HG02981 (cell line): Measurements from ENCODE around the gene PPP3R1.
A peak's percentile ranks its signal among the peaks of the same experiment; 100 is the strongest.
"Not testable (repeated sequence)": the region's sequence is repeated elsewhere in the genome, so short reads cannot be mapped to it uniquely, and the experiment has no call there.

Experiments used
- ATAC-seq: cut with Tn5 transposase; IDR thresholded peaks from one replicate; pipeline ENCODE4 v1.9.1; 2021; ENCODE audit warnings: mild to moderate bottlenecking, moderate library complexity; ENCODE audit not compliant: unreplicated experiment

Gene PPP3R1

GRCh38 chr2:68190991-68191731 lies 61.2 kb downstream of the PPP3R1 start:
- ATAC-seq: peak; percentile 45

GRCh38 chr2:68189991-68190784 lies 62.1 kb downstream of the PPP3R1 start:
- no peak for ATAC-seq

- no peak for ATAC-seq
These were observed 63.5 kb downstream of the PPP3R1 start for GRCh38 chr2:68188831-68189230.

- ATAC-seq: no peak
These were observed 65.0 kb downstream of the PPP3R1 start for GRCh38 chr2:68187329-68187728.

- ATAC-seq: no peak
These were observed 66.7 kb downstream of the PPP3R1 start for GRCh38 chr2:68185541-68186164.

GRCh38 chr2:68182902-68183301 lies 69.4 kb downstream of the PPP3R1 start:
- ATAC-seq: no peak

- ATAC-seq: no peak
These were observed 73.2 kb downstream of the PPP3R1 start for GRCh38 chr2:68178954-68179627.

GRCh38 chr2:68178432-68178831 lies 73.9 kb downstream of the PPP3R1 start:
- no peak for ATAC-seq

- no peak for ATAC-seq
These were observed 74.8 kb downstream of the PPP3R1 start for GRCh38 chr2:68177541-68177940.

GRCh38 chr2:68176657-68177056 lies 75.7 kb downstream of the PPP3R1 start:
- no peak for ATAC-seq

GRCh38 chr2:68175210-68175609 lies 77.1 kb downstream of the PPP3R1 start:
- not testable (repeated sequence) for ATAC-seq

- ATAC-seq: no peak
These were observed 79.2 kb downstream of the PPP3R1 start for GRCh38 chr2:68172990-68173700.

- no peak for ATAC-seq
These were observed 79.8 kb downstream of the PPP3R1 start for GRCh38 chr2:68172521-68172920.

GRCh38 chr2:68171684-68172083 lies 80.6 kb downstream of the PPP3R1 start:
- no peak for ATAC-seq

- ATAC-seq: no peak
These were observed 81.2 kb downstream of the PPP3R1 start for GRCh38 chr2:68171146-68171545.

- ATAC-seq: peak; percentile 70
These were observed 83.0 kb downstream of the PPP3R1 start for GRCh38 chr2:68169308-68169707.

GRCh38 chr2:68167186-68167585 lies 85.1 kb downstream of the PPP3R1 start:
- ATAC-seq: no peak

GRCh38 chr2:68163641-68164040 lies 88.7 kb downstream of the PPP3R1 start:
- ATAC-seq: no peak

GRCh38 chr2:68158134-68158447 lies 94.2 kb downstream of the PPP3R1 start:
- no peak for ATAC-seq

- ATAC-seq: peak; percentile 94
These were observed 94.8 kb downstream of the PPP3R1 start, which contains the start of gene PNO1 for GRCh38 chr2:68157402-68158133. Gene PNO1 (plus strand): TSS chr2:68157888. CDS start chr2:68157935, 47 bp downstream.
